Activated CD4-positive, alpha-beta T cell treated with anti-CD3 and anti-CD28 coated beads for 48 hours (primary cell): ENCODE measurements around the gene STARD13.

Experiments used
- DNase-seq: peaks from one replicate; pipeline ENCODE4 v3.0.0-alpha.2; 2020

Gene STARD13

DNA sequence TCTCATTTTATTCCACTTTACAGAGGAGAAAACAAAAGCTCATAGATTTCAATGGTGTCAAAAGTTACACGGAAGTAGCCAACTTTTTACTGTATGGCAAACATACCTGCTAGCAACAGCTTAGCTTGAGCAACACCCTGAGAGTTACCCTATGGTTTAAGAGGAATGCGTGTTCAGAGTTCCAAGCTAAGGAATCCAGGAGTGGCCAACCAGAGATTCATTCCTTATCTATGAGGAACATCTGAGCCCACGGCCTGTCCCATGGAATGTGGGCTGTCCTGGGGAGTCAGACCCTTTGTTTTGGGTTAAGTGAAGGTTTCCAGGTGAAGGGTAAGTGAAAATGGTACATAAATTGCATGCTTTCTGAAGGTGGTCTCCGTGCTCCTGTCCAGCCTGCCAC is 67.5 kb downstream of the STARD13 start:
- no peak for DNase-seq

DNA sequence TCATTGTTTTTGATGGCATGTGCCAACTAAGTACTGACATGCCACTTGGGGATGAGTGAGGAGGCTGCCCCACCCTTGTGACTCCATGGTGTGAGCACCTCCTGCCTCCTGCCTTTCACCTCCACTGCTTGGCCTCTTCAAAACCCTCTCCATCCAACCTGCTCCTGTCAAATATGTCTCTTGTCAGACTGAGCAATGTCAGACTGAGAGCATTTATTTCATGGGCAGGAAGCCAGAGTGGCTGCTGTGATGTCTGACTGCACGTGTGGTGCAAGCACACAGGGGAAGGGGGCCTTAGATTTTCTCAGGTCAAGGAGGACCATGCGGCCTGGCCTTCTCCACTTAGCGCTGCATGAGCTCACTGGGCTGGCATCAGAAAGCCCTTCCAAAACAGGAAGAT is 68.3 kb downstream of the STARD13 start:
- no peak for DNase-seq

DNA sequence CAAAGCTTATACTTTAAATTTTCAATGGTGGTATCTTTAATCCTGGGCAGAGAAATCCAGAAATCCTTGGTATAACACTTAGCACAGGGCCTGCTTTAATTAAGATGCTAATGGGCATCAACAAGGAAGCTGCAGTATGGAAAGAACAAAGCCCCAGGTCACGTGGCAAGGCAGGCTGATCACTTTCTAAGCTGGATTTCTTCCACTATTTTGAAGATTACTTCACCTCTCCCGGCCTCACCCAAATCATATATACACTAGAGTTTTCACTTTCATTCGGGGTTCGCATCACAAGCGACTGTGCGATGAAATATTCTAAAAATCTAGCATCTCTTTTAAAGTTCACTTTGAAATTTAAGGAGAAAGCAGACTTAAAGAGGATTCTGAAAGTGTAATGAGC is 71.8 kb downstream of the STARD13 start:
- DNase-seq = no peak

DNA sequence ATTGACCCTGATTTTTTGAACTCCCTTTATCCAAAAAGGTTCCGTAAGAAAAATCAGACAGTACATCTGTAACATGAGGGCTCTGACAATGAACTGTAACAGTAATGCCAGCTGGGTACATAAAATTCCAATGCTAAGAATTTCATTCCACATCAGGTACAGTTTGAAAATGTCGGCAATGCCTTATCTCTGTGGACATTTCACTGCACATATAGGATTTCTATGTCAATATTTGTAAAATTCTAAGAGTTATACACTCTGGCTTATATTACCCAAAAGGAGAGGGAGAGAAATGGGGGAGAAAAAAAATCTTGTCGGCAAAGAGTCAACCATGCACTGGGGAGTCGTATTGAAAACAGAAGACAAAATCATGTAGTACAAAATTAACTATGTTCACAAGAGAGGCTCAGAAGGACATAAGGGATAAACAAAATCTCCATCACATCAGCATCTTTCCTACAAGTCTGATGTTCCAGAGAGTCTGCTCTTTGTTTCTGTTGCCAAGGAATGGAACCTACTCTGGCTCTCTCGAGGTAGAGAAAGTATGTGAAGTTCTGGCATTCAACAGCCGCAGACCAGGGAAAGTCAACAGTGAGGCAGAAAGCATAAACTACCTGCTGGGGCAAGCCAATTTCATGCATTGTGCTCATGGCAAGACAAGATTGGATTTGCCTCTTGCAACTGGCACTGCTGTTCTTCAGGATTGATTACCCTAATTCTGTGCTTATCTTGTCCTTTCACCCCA is 72.4 kb downstream of the STARD13 start:
- no peak for DNase-seq

DNA sequence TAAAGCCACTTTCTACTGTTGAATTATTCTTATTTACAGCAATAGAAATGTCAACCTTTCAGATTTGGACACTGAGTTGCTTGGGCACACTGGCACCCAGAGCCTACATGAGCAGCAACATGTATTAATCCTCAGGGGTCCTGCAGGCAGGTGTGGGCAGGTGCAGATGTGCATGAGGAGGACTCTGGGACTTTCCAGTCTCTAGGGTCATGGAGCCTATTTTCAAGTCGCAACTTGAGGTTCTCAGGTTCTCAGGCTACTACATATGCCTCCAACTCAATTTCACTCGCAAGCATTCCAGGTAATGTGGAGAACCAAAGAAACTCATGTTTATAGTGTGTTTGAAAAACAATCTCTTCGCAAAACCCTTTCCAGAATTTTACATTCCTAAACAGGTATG is 73.2 kb downstream of the STARD13 start:
- DNase-seq = no peak

DNA sequence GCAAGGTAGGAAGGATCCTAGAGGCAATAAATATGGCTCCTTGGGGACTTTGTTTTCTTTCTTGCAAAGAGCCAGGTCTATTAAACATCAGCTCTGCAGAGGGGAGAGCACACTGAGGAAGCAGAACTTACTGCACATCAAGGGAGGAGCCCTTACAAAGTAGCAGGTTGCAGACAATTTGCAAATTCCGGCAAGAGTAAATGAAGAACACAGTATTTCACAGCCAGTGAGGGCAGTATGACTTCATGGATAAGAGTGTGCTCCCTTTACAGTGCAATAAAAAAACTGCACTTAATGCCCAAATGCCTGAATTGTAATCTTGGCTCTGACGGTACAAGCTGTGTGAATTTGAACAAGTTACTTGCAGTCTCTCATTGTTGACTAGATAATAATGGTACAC is 75.5 kb downstream of the STARD13 start:
- no peak for DNase-seq

DNA sequence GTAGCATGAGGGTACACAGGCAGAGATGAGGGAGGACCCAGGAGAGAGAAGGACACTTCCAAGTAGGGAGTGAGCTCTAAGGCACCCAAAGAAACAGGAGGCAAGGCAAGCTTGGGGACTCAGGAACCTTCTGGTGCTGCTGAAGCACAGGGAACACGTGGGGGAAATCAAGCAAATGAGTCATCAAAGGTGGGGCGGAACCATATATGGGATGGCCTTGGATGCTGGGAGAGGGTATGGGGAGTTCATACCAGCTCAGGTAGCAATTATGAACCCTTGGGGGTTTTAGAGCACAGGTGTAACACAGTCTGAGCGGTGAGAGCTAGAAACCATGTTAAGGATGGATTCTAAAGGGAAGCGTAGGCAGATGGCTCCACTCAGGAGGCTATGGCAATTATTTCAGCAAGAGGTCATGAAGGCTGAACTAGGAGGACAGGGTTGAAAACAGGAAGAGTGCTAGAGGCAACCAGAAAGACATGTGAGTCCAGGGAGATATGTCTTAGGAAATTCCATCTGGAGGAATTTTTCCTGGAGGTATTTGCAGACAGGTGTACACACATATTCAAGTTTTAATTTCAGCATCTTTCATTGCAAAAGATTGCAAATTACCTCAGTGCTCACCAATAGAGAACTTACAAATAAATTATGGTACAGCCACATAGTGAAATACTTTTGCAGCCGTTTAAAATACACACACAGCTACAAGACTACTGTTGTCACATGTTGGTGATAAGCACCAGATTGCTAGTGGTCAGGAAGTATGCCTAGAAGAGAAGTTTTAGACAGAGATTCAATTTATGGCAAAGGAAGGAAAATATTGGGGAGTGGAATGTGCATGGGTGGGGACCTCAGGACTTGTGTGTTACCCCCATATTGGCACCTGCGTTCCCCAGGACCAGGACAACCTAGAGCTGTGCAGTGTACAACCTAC is 77.0 kb downstream of the STARD13 start:
- DNase-seq = no peak

DNA sequence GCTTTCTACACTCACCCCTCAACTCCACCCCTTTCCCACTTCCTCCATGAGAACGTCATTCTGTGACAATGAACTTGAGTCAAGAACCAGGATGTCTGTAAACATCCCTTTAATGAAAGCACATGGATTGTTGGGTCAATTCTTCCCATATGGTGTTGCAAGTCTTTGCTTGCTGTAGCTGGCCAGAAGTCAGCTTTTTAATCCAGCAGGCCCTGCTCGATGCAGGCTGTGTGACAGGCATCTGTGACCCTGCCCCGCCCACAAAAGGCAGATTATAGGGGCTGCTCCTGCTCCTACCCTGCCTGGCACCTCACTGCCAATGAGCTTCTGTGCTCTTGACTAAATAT is 78.0 kb downstream of the STARD13 start:
- no peak for DNase-seq

DNA sequence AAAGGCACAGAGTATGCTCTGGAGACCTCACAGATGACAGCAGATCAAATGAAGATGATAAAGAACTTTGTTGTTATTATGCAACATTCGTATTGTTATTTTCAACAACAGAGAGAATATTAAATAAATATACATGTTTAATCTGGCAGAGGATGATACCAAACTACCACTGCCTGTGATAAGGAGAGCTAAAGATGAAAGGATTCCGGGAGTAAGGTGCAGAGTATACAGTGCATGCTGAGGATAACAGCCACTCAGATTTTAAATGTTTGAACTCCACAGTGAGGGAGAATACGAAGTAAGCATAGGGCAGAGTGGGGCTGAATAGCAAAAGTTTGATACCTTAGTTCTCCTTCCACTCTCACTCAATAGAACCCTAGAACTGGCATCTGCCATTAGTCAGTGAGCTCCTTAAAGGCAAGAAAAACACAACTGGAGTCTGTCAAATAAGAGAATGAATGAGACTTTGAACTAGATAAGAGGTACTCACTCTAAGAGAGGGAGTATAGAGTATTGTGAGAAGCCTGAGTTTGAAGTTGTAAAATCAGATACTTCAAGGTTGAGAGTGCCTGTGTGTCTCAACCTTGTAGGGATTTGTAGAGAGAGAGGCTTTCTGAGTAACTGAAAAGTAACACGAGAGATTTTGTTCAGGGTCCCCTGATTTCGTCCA is 78.5 kb downstream of the STARD13 start:
- DNase-seq = no peak

DNA sequence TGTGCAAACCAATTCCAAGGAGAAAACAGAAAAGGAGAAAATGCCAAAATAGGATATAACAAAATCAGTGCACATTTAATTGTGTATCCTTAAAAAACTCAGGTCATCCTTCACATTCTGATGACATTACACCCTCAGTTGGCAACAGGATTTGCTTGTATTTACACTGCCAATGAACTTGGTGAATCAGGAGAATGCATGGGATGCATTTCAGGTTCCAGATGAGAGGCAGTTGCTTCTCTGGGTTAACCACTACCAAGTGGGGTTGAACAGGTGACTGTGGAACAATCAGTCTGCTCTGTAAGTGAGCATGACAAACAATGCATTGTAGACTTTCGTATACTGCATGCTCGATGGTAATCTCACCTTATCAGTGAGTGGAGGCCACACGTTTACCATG is 79.1 kb downstream of the STARD13 start:
- DNase-seq = no peak

DNA sequence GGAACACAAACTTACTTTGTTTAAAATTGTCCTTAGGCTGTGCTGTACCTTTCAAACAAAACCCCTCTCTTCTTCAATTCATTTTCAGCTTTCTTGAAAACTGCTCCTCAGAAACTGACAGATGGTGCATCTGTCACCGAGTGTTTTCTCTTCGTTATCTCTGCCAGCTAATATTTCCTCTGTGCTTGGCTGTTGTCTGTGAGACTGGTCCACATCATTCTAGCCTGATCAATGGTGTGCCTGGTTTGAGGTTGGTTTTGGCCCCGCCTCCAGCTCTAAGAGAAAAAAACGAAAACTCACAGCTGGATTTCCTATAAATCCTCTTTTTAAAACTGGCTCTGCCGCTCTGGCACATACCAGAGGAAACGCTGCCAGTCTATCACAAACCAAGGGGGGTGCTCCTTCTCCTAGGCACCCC is 79.7 kb downstream of the STARD13 start:
- no peak for DNase-seq

DNA sequence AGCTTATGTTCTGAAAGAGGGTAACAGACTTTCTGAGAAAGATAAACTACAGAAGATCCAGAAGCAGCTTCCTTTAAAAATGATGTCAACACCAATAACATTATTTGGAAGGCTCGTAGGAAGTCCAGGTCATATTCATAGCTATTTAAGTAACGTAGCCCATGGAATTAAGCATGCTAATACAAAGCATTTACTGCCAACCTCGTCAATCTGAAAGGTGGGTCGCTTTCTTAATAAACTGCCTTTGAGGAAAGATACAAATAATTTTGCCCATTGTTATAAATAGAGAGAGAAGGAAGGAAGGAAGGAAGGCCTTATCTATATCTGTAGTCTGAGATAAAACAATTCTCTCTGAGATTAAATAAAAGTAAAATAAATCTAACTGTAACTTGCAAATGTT is 80.3 kb downstream of the STARD13 start:
- no peak for DNase-seq

DNA sequence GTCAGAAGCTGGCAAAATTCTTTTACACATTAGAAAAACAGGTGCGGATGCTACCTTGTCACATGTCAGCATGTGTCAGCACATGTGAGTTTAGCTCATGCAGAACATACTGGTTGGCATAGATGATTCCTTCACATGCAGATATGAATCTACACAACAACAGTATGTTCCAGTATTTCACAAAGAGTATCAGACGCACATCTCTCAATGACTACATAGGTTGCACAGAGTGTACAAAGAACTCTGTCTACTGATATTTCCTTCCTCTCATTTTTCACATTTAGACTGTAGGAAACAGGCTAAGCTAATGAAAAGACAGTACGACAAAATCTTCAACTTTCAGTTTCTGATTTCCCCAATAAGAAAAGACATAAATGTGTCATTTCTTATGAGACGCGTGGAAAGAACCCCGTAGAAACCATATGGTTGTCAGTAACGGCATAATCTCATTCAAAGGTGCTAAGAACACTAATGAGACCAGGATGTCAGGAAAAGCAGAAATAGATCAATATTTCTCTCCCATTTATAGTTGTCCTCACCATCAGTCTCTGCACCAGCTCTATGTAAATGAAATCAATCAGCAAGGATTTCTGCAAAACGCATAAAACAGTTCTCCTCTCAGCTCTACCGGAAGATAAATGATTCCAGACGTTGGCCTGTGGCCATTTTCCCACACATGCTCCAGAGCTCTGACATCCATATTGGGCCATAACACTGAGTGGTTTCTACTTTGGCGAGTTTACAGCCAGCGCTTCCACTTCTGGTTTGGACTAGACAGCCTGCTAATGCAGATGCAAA is 81.2 kb downstream of the STARD13 start:
- DNase-seq = no peak

DNA sequence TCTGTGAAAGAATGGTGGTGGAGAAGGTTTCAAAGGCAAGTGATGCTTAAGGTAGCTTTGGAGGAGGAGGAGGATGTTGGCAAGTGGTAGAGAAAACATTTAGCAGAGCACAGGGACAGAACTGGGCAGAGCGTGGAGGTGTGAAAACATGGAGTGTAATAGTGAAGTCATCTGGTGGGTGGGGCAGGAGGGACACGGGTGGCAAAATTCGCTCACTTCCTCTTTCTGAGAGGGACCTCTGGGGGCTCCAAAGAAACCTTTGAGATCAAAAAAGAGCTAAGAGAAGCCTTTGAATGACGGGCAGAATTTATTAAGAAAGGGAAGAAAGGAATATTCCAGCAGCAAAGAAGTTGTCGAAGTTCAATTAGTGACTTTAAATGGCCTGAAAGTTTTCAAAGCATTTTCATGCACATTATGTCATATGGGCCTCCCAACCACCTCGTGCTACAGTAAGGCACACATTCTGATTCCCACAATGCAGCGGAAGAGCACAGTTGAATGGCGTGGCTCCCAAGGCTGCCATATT is 82.8 kb downstream of the STARD13 start:
- no peak for DNase-seq

DNA sequence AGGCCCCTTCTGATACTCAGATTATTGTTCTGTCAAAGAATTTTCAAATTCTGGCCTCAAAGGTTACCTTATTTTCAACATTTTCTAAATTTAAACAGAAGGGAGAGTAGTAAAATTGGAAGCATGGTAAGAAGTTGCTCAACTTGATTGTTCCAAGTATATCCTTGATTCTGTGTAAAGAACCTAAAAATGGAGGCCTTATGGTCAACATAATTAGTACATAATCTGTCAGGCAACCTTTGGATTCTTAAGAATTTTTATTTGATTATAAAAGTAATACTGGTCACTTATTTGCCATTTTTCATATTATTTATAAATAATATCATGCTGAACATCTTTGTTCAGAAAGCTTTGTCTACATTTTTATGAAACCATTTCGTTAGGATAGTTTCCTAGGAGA is 83.9 kb downstream of the STARD13 start:
- DNase-seq = no peak

DNA sequence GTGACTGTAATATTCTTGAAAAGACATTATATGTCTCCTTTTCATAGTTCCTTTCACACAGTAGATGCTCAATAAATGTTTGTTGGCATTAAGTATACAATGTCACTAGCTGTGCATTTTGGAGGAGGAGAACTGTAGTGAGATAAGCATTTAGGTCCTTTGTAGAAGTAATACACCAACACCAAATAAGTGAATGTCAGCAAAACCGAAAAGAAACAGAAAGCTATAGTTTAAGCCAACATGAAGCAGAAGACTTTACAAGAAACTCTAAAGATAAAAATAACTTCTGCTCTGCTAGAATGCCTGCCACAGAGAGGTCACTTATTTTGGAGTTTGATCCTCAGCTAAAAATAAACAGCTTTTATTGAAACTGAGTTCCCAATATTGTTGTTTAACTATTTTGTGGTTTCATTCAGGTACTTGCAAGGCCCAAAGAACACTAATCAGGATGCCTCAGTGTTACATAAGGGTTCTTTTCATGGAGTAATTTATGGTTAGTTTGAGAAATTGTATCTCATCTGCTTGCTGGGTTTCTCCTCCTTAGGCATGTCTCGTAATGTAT is 86.2 kb downstream of the STARD13 start:
- no peak for DNase-seq

DNA sequence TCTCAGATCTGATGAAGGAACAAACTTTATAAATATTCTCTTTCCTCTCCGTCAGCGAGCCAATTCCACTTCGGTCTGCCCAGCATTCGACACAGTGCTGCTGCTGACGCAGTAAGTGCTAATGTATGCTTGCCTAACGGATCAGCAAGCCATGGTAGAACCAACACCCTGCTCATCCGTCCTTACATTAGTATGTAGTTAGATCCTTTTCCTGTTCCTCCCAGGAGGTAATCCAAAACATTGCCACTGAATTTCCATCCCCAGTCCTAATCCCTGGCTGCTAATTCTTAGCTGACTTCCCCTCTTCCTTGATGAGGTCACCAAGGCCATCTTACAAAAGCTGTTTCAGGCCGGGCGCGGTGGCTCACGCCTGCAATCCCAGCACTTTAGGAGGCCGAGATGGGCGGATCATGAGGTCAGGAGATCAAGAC is 88.0 kb downstream of the STARD13 start:
- no peak for DNase-seq

DNA sequence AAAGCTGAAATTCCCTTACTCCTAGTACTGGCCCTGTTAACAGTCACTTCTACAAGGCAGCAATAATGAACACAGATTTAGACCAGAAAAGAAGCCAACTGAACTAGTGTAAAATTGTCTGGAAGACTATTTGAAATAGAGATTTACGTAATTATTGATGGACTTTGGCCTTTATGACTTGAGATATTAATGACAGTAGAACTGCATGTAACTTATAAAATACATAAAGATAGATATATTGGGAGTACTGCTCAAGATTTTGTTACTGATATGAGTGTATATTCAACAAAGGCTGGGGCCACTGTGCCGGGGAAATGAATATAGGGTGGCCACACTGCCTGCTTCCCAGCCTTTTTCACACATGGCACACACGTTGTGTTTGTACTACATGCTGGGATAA is 88.8 kb downstream of the STARD13 start:
- DNase-seq = no peak

DNA sequence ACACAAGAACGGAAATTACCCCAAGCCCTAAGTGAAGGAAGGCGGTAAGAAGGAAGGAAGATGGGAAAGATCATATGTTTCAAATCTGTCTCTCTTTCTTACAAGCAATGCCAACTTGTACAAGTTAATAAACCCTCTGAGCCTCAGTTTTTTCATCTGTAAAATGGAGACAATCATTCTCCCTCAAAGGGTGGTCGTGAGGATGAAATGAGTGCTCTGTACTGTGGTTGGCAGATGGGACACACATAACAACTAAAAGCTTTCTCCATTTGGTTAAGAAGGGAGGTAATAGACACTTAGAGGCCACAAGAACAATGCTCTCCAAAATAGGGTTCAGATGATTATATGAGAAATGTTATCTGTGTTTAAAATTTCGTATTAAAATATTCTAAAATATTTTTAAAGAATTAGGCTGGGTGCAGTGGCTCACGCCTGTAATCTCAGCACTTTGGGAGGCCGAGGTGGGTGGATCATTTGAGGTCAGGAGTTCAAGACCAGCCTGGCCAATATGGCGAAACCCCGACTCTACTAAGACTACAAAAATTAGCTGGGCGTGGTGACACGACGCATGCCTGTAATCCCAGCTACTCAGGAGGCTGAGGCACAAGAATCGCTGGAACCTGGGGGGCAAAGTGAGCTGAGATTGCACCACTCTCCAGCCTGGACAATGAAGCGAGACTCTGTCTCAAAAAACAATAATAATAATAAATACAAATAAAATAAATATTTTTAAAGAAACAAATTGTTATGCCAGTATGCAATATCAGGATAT is 89.7 kb downstream of the STARD13 start:
- DNase-seq = no peak

DNA sequence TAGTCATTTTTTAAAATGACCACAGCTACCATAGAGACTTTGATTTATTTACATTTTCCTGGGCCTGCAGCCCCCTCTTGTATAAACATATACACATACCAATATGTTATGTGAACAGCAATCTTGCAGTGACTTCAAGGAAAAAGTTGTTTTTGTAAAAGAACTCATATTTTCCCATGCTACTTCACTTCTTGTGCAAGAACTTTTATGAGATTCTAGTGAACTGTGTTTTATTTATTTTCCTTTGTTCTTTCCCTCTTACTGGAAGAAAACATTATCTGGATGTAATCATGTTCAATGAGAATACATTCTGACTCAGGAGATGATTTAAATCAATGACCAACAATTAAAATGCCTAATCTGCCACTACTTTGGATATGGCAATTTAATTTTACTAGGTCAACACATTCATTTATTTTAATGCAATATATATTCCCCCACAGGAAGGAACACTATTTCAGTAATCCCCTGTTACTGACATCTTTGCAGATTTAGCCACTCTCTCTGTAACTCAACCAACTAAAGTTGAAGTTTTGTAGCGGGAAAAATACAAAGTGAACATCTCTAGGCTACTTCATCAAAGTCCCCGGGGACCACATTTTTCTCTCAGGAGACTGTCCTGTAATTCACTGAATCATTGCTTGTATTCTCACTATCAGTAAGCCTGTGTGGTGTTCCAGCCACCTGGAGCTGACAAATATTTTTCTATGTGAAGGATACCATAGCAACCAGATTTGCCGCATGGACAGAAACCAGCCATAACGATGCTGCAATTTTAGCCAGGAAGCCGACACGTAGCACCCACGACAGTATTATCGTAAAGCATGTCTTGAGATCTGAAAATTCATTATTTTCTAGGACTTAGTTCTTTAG is 90.5 kb downstream of the STARD13 start:
- no peak for DNase-seq
